NOMO-1 treated with DMSO at 0.1 percent for 48 hours (cell line): ENCODE results near the gene STRIP2.

Source experiments
- DNase-seq: peaks from one replicate; lab custom pipeline; 2025; ENCODE audit not compliant: unreplicated experiment; lab: John Stamatoyannopoulos, UW

The STRIP2 gene

GRCh38 chr7:129523924-129524323 lies 89.7 kb downstream of the STRIP2 start:
- no peak for DNase-seq

GRCh38 chr7:129524405-129524804 lies 90.2 kb downstream of the STRIP2 start:
- DNase-seq, result peak; percentile 32

- DNase-seq, result no peak
These were observed 91.1 kb downstream of the STRIP2 start for GRCh38 chr7:129525225-129525862.

- DNase-seq, result no peak
These were observed 95.4 kb downstream of the STRIP2 start for GRCh38 chr7:129529643-129530042.

GRCh38 chr7:129530795-129531391 lies 96.7 kb downstream of the STRIP2 start:
- peak; percentile 3 for DNase-seq

- DNase-seq, result no peak
These were observed 97.5 kb downstream of the STRIP2 start for GRCh38 chr7:129531721-129532120.

GRCh38 chr7:129532375-129532774 lies 98.1 kb downstream of the STRIP2 start:
- DNase-seq, result no peak

- peak; percentile 1 for DNase-seq
These were observed 100.5 kb downstream of the STRIP2 start for GRCh38 chr7:129534558-129535274.

- no peak for DNase-seq
These were observed 101.7 kb downstream of the STRIP2 start for GRCh38 chr7:129535896-129536295.

- DNase-seq, result no peak
These were observed 102.1 kb downstream of the STRIP2 start for GRCh38 chr7:129536323-129536722.
